ENCODE data around the gene KIR3DL3. TPM values are rescaled to one million over a fixed set of nuclear protein-coding genes. Genes with fewer than 3 reads are reported as not detected.
"Not testable (repeated sequence)": the region's sequence is repeated elsewhere in the genome, so short reads cannot be mapped to it uniquely, and the experiment has no call there.

KIR3DL3 gene
- total RNA-seq = not detected in 2 replicates
- long read RNA-seq = 0 reads

DNA sequence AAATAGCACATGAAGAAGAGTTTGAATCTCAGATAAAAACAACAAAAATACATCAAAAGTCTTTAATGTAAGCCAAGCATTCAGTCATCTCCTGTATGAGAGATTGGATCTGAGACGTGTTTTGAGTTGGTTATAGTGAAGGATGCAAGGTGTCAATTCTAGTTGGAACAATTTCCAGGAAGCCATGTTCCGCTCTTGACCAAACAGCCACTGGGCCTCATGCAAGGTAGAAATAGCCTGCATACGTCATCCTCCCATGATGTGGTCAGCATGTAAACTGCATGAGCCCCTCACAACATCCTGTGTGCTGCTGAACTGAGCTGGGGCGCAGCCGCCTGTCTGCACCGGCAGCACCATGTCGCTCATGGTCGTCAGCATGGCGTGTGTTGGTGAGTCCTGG is at the start of gene KIR3DL3:
KIR3DL3 (plus strand) TSS at position 301 of the 400 bp plus-strand sequence; CDS start at position 356, 55 bp downstream.
- no peaks in the 10 kb centered on the region for H3K4me1 Mint-ChIP-seq

DNA sequence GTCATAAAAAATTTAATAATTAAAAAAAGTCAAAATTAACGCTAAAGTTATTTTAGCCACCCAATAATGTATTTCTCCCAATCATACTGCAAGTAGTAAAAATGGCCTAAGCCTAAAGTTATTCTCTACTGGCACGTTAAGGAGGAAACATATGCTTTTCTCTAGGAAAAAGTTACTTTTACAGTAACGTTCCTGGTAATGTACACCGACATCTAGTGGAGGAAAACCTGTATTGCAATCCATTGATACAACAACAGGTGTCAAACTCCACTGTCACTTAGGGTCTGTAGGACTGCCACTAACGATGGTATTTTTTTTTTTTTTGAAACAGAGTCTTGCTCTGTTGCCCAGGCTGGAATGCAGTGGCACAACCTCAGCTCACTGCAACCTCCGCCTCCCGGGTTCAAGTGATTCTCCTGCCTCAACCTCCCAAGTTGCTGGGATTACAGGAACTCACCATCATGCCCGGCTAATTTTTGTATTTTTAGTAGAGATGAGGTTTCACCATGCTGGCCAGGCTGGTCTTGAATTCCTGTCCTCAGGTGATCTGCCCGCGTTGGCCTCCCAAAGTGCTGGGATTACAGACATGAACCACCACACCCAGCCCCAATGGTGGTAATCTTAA is 47.9 kb upstream of the KIR3DL3 start:
- H3K4me3 Mint-ChIP-seq; H3K36me3 Mint-ChIP-seq (ENCODE audit: low read depth); DNase-seq (ENCODE audit: low read depth, low spot score); H3K27me3 Mint-ChIP-seq (ENCODE audit: low read depth); H3K9me3 Mint-ChIP-seq; H3K4me1 Mint-ChIP-seq; H3K27ac Mint-ChIP-seq (ENCODE audit: unreplicated experiment): not testable (repeated sequence)
- TF ChIP-seq, protein P1, sequence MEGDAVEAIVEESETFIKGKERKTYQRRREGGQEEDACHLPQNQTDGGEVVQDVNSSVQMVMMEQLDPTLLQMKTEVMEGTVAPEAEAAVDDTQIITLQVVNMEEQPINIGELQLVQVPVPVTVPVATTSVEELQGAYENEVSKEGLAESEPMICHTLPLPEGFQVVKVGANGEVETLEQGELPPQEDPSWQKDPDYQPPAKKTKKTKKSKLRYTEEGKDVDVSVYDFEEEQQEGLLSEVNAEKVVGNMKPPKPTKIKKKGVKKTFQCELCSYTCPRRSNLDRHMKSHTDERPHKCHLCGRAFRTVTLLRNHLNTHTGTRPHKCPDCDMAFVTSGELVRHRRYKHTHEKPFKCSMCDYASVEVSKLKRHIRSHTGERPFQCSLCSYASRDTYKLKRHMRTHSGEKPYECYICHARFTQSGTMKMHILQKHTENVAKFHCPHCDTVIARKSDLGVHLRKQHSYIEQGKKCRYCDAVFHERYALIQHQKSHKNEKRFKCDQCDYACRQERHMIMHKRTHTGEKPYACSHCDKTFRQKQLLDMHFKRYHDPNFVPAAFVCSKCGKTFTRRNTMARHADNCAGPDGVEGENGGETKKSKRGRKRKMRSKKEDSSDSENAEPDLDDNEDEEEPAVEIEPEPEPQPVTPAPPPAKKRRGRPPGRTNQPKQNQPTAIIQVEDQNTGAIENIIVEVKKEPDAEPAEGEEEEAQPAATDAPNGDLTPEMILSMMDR (conservative IDR thresholded peaks at IDR 0.05) = peak; percentile 78

More for the DNA sequence above, at the start of gene KIR3DL3:
- no peak within 1 kb of the TSS for H3K27ac Mint-ChIP-seq (ENCODE audit: unreplicated experiment)
- H3K27me3 Mint-ChIP-seq (ENCODE audit: low read depth) = no peaks in the 10 kb centered on the region
- DNase-seq (ENCODE audit: low read depth, low spot score) = no peak
- TF ChIP-seq, protein P1 (conservative IDR thresholded peaks at IDR 0.05) = no peak
- no peak within 1 kb of the TSS for H3K4me3 Mint-ChIP-seq
- H3K36me3 Mint-ChIP-seq (ENCODE audit: low read depth) = peaks cover 16% of the 10 kb centered on the region
- peaks cover 35% of the 10 kb centered on the region for H3K9me3 Mint-ChIP-seq

DNA sequence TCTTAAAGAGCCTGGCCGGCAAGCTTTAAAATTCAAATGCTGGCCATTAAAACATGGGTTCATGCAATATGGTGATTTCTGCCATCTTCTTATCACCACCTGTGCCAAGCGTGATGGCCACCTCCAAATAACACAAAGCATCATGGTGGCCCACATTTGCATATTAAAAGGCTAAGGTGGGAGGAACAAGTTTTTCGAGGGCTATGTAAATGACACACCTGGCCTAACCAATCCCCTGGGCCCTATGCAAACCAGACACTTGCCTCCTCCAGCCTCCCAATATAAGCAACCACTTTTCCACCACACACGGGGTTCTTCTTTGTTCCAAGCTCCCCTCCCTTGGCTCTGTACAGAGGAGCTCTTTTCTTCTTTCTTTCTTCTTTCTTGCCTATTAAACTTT is 47.0 kb upstream of the KIR3DL3 start:
- Mint-ChIP-seq H3K27me3 (ENCODE audit: low read depth) (no peaks in the 10 kb centered on the region), H3K27ac (ENCODE audit: unreplicated experiment) (no peak overlapping the region), H3K9me3 (peaks cover 9% of the 10 kb centered on the region), H3K36me3 (ENCODE audit: low read depth) (no peaks in the 10 kb centered on the region), H3K4me3 (no peak overlapping the region), H3K4me1 (no peaks in the 10 kb centered on the region)
- no peak for DNase-seq (ENCODE audit: low read depth, low spot score)
- TF ChIP-seq, protein P1 (conservative IDR thresholded peaks at IDR 0.05) = no peak

DNA sequence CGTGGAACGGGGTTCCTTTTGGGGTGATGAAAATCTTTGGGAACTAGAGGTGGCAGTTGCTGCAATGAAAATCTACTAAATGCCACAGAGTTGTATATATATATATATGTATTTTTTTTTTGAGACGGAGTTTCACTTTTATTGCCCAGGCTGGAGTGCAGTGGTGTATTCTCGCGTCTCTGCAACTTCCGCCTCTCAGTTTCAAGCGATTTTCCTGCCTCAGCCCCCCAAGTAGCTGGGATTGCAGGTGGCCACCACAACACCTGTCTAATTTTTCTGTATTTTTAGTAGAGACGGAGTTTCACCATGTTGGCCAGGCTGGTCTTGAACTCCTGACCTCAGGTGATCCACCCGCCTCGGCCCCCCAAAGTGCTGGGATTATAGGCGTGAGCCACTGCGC is 42.6 kb upstream of the KIR3DL3 start:
- H3K27ac Mint-ChIP-seq (ENCODE audit: unreplicated experiment); H3K27me3 Mint-ChIP-seq (ENCODE audit: low read depth): not testable (repeated sequence)

DNA sequence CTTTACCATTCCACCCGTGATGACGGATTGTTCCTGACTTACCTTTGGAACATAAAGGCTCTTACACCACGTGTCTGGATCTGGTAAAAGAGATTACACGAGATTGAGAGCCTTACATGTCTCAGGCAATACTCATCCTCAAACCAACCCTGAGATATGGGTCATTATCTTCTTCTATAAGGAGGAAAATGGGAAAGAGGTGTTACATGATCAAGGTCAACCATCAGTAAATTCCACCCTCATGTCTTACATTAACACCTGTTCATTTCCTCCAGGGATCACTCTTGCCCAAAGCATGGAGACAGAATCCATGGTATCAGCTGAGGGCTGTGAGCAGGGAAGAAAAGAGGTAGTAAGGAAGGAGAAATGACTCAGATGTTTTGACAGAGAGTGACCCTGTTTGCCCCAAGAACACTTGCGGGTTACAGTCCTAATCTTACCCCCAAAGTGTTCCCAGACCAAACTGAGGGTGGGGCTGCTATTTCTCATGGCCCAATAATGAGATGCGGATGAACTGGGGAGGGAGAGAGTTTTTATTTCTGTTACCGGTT is 41.9 kb upstream of the KIR3DL3 start:
- no peak overlapping the region for H3K27ac Mint-ChIP-seq (ENCODE audit: unreplicated experiment)
- no peaks in the 10 kb centered on the region for H3K27me3 Mint-ChIP-seq (ENCODE audit: low read depth)
- H3K9me3 Mint-ChIP-seq = peaks cover 20% of the 10 kb centered on the region
- DNase-seq (ENCODE audit: low read depth, low spot score) = no peak
- H3K4me1 Mint-ChIP-seq = no peaks in the 10 kb centered on the region
- TF ChIP-seq, protein P1 (conservative IDR thresholded peaks at IDR 0.05) = no peak
- no peak overlapping the region for H3K4me3 Mint-ChIP-seq
- H3K36me3 Mint-ChIP-seq (ENCODE audit: low read depth) = no peaks in the 10 kb centered on the region

More for the DNA sequence above, 42.6 kb upstream of the KIR3DL3 start:
- H3K4me3 Mint-ChIP-seq; H3K36me3 Mint-ChIP-seq (ENCODE audit: low read depth); H3K4me1 Mint-ChIP-seq; DNase-seq (ENCODE audit: low read depth, low spot score): not testable (repeated sequence)
- peaks cover 16% of the 10 kb centered on the region for H3K9me3 Mint-ChIP-seq

DNA sequence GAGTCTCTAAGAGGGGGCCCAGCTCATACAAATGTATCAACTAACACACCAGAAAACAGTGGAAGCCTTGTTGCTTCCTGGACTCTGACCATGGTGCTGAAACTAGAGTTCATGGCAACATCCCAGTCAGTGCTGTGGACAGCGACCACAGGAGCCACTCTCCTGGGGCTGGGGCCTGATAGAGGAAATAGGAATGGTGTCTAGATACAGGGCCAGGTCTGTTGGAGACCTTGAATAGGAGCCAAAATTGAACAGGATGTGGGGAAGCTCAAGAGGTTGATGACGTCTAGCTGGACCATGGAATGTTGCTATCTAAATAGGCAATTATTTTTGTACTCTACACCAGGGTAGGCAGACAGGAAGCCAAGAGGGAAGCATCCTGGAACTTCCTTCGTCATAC is 39.7 kb upstream of the KIR3DL3 start:
- Mint-ChIP-seq H3K27ac (ENCODE audit: unreplicated experiment) (no peak overlapping the region), H3K4me1 (no peaks in the 10 kb centered on the region), H3K27me3 (ENCODE audit: low read depth) (no peaks in the 10 kb centered on the region), H3K9me3 (peaks cover 21% of the 10 kb centered on the region), H3K4me3 (no peak overlapping the region), H3K36me3 (ENCODE audit: low read depth) (no peaks in the 10 kb centered on the region)
- TF ChIP-seq, protein P1 (conservative IDR thresholded peaks at IDR 0.05) = no peak
- no peak for DNase-seq (ENCODE audit: low read depth, low spot score)

Measured in neural crest cell (in vitro differentiated cells).